SK-N-SH treated with all-trans-retinoic acid at 6 μM for 48 hours (cell line): ENCODE data around the gene SPCS2.

Experiments
- ATAC-seq: fragments of 200-7000 bp; cut with Tn5 transposase; 3 replicates; pipeline ENCODE4 v1.9.1; 2020; ENCODE audit warnings: mild to moderate bottlenecking, moderate library complexity
- ARNTL ChIP-seq: fragments of 450-650 bp; formaldehyde crosslinking; IDR thresholded peaks from 2 replicates; pipeline ENCODE4 v1.5.0; 2020; ENCODE audit warnings: low read depth, mild to moderate bottlenecking, moderate library complexity, borderline replicate concordance
- BACH2 ChIP-seq: fragments of 250-450 bp; sonication (Bioruptor Pico); IDR thresholded peaks from 2 replicates; pipeline ENCODE4 v1.9.0; 2021; ENCODE audit warnings: mild to moderate bottlenecking, borderline replicate concordance
- CSDC2 ChIP-seq: fragments of 250-450 bp; sonication (Bioruptor Pico); IDR thresholded peaks from 2 replicates; pipeline ENCODE4 v1.5.0; 2020; ENCODE audit warnings: mild to moderate bottlenecking, moderate library complexity
- ESRRG ChIP-seq: fragments of 250-450 bp; sonication (Bioruptor Pico); IDR thresholded peaks from 2 replicates; pipeline ENCODE4 v1.6.1; 2021; ENCODE audit warnings: mild to moderate bottlenecking
- GLIS3 ChIP-seq: fragments of 250-450 bp; sonication (Bioruptor Pico); IDR thresholded peaks from 2 replicates; pipeline ENCODE4 v1.5.0; 2020; ENCODE audit warnings: mild to moderate bottlenecking, moderate library complexity
- ISL1 ChIP-seq: fragments of 250-450 bp; sonication (Bioruptor Pico); IDR thresholded peaks from 2 replicates; pipeline ENCODE4 v2.1.2; 2022; ENCODE audit warnings: mild to moderate bottlenecking, moderate library complexity
- PATZ1 ChIP-seq: fragments of 250-450 bp; sonication (Bioruptor Pico); IDR thresholded peaks from 2 replicates; pipeline ENCODE4 v1.8.0; 2020; ENCODE audit warnings: mild to moderate bottlenecking, moderate library complexity, borderline replicate concordance
- POU6F1 ChIP-seq: fragments of 250-450 bp; sonication (Bioruptor Pico); IDR thresholded peaks from 2 replicates; pipeline ENCODE4 v1.8.0; 2021; ENCODE audit warnings: low read depth, mild to moderate bottlenecking, moderate library complexity, borderline replicate concordance
- RARB ChIP-seq: fragments of 250-450 bp; sonication (Bioruptor Pico); IDR thresholded peaks from 2 replicates; pipeline ENCODE4 v1.8.0; 2021; ENCODE audit warnings: mild to moderate bottlenecking, moderate library complexity
- SNAI2 ChIP-seq: fragments of 250-450 bp; sonication (Bioruptor Pico); IDR thresholded peaks from 2 replicates; pipeline ENCODE4 v1.5.0; 2020; ENCODE audit warnings: mild to moderate bottlenecking, moderate library complexity
- TOX ChIP-seq: fragments of 250-450 bp; sonication (Bioruptor Pico); IDR thresholded peaks from 2 replicates; pipeline ENCODE4 v1.8.0; 2021; ENCODE audit warnings: mild to moderate bottlenecking, moderate library complexity, borderline replicate concordance
- ZFP3 ChIP-seq: fragments of 250-450 bp; sonication (Bioruptor Pico); IDR thresholded peaks from 2 replicates; pipeline ENCODE4 v1.5.0; 2020; ENCODE audit warnings: mild to moderate bottlenecking, moderate library complexity
- ZFP30 ChIP-seq: fragments of 450-650 bp; formaldehyde crosslinking; IDR thresholded peaks from 2 replicates; pipeline ENCODE4 v1.5.0; 2022; ENCODE audit warnings: mild to moderate bottlenecking, moderate library complexity
- ZNF565 ChIP-seq: fragments of 450-650 bp; formaldehyde crosslinking; conservative IDR thresholded peaks from 2 replicates; pipeline ENCODE4 v1.5.0; 2020; ENCODE audit warnings: low read depth, mild to moderate bottlenecking, moderate library complexity
- ZNF70 ChIP-seq: fragments of 450-650 bp; formaldehyde crosslinking; IDR thresholded peaks from 2 replicates; pipeline ENCODE4 v1.5.0; 2020; ENCODE audit warnings: mild to moderate bottlenecking, moderate library complexity
- ZNF8 ChIP-seq: fragments of 450-650 bp; formaldehyde crosslinking; IDR thresholded peaks from 2 replicates; pipeline ENCODE4 v1.5.0; 2020; ENCODE audit warnings: mild to moderate bottlenecking, moderate library complexity
- TF ChIP-seq, protein P1 (sequence below): fragments of 250-450 bp; sonication (Bioruptor Pico); IDR thresholded peaks from 2 replicates; pipeline ENCODE4 v1.5.1; 2021; ENCODE audit warnings: mild to moderate bottlenecking, moderate library complexity
- TF ChIP-seq, protein P2 (sequence below): fragments of 250-450 bp; sonication (Bioruptor Pico); IDR thresholded peaks from 2 replicates; pipeline ENCODE4 v1.5.1; 2020; ENCODE audit warnings: low read depth, mild to moderate bottlenecking, moderate library complexity
- TF ChIP-seq, protein P3 (sequence below): fragments of 250-450 bp; sonication (Bioruptor Pico); IDR thresholded peaks from 2 replicates; pipeline ENCODE4 v1.5.0; 2020; ENCODE audit warnings: mild to moderate bottlenecking, moderate library complexity

Gene SPCS2

DNA sequence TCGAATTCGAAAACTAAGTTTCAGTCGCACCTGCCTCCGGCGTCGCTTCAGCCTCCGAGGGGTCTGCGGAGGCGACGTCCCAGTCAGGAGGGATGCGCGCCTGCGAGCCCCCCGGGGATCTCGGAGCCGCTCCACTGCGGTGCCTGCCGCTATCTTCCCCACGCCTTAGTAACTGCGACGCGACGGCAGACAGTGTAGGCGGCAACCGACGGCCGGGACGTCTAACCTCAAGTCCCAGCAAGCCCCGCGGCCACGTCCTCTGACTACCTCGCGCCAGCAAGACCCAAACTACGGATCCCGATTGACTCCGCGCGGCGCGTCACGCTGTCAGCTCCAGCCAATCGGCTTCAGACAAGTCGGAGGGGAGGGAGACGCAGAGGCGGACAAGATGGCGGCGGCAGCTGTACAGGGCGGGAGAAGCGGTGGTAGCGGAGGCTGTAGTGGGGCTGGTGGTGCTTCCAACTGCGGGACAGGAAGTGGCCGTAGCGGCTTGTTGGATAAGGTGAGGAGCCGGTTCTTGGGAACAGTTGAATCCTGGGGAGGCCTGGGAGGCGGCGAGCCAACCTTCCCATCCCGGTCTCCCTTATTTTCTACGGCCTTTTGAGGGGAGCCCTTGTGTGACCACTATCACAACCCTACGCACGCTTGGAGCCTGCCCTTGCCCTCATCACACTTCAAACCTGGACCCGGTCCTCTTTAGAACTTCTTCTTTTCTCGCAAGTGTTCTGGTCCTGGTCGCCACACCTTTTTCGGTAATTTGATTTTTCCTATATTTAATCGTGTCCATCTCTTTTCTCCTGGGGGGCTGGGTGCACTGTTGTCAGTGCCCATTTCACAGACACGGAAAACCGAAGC lies at the start of gene SPCS2, which contains the start of gene XRRA1:
SPCS2 (plus strand) TSS at position 369 of the 855 bp plus-strand sequence; CDS start at position 389, 20 bp downstream.
XRRA1 (minus strand) TSS at position 194 of the 855 bp plus-strand sequence. CDS start 8,213 bp downstream, outside the sequence.
- ATAC-seq: peak; percentile 99
- TF ChIP-seq ZFP30 (CRISPR knock-in tag): no peak
- TF ChIP-seq BACH2 (CRISPR knock-in tag): no peak
- no peak for TF ChIP-seq PATZ1 (CRISPR knock-in tag)
- no peak for TF ChIP-seq ESRRG (CRISPR knock-in tag)
- no peak for TF ChIP-seq CSDC2 (CRISPR knock-in tag)
- no peak for TF ChIP-seq ISL1 (CRISPR knock-in tag)
- no peak for TF ChIP-seq SNAI2
- TF ChIP-seq, protein P1, sequence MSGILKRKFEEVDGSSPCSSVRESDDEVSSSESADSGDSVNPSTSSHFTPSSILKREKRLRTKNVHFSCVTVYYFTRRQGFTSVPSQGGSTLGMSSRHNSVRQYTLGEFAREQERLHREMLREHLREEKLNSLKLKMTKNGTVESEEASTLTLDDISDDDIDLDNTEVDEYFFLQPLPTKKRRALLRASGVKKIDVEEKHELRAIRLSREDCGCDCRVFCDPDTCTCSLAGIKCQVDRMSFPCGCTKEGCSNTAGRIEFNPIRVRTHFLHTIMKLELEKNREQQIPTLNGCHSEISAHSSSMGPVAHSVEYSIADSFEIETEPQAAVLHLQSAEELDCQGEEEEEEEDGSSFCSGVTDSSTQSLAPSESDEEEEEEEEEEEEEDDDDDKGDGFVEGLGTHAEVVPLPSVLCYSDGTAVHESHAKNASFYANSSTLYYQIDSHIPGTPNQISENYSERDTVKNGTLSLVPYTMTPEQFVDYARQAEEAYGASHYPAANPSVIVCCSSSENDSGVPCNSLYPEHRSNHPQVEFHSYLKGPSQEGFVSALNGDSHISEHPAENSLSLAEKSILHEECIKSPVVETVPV: no peak
- TF ChIP-seq ZNF565 (CRISPR knock-in tag): no peak
- TF ChIP-seq RARB (CRISPR knock-in tag): no peak
- no peak for TF ChIP-seq GLIS3 (CRISPR knock-in tag)
- no peak for TF ChIP-seq ZNF70
- TF ChIP-seq, protein P2, sequence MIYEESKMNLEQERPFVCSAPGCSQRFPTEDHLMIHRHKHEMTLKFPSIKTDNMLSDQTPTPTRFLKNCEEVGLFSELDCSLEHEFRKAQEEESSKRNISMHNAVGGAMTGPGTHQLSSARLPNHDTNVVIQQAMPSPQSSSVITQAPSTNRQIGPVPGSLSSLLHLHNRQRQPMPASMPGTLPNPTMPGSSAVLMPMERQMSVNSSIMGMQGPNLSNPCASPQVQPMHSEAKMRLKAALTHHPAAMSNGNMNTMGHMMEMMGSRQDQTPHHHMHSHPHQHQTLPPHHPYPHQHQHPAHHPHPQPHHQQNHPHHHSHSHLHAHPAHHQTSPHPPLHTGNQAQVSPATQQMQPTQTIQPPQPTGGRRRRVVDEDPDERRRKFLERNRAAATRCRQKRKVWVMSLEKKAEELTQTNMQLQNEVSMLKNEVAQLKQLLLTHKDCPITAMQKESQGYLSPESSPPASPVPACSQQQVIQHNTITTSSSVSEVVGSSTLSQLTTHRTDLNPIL (CRISPR knock-in tag): no peak

GRCh38 chr11:74902342-74902741 lies 46.7 kb upstream of the SPCS2 start:
- no peak for ATAC-seq
- TF ChIP-seq ZNF8 (CRISPR knock-in tag) (peak; percentile 91), TOX (CRISPR knock-in tag) (no peak), ZNF565 (CRISPR knock-in tag) (no peak)

DNA sequence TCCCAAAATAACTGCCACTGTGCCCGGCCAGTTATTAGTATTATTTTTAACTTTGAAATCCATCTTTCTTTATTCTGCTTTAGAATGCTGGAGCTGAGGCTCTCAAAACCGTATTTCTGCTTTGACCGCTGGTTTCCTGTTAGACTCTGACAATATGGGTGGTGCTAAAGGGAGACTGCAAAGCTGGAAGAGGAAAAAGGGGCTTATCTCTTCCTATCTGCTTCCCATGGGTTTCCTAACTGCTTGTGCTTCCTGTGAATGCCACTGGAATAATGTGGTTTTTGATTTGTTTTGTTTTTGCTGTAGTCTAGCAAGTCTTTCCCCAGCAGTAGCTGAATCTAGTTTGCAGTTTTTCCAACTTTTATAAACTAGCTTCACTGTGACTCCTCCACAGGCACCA lies 43.7 kb upstream of the SPCS2 start:
- TF ChIP-seq, protein P3, sequence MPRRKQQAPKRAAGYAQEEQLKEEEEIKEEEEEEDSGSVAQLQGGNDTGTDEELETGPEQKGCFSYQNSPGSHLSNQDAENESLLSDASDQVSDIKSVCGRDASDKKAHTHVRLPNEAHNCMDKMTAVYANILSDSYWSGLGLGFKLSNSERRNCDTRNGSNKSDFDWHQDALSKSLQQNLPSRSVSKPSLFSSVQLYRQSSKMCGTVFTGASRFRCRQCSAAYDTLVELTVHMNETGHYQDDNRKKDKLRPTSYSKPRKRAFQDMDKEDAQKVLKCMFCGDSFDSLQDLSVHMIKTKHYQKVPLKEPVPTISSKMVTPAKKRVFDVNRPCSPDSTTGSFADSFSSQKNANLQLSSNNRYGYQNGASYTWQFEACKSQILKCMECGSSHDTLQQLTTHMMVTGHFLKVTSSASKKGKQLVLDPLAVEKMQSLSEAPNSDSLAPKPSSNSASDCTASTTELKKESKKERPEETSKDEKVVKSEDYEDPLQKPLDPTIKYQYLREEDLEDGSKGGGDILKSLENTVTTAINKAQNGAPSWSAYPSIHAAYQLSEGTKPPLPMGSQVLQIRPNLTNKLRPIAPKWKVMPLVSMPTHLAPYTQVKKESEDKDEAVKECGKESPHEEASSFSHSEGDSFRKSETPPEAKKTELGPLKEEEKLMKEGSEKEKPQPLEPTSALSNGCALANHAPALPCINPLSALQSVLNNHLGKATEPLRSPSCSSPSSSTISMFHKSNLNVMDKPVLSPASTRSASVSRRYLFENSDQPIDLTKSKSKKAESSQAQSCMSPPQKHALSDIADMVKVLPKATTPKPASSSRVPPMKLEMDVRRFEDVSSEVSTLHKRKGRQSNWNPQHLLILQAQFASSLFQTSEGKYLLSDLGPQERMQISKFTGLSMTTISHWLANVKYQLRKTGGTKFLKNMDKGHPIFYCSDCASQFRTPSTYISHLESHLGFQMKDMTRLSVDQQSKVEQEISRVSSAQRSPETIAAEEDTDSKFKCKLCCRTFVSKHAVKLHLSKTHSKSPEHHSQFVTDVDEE (CRISPR knock-in tag): no peak
- TF ChIP-seq BACH2 (CRISPR knock-in tag) (no peak), TOX (CRISPR knock-in tag) (no peak), RARB (CRISPR knock-in tag) (no peak), ZNF565 (CRISPR knock-in tag) (no peak), ARNTL (CRISPR knock-in tag) (no peak), SNAI2 (no peak), ZNF8 (CRISPR knock-in tag) (no peak), ZFP3 (CRISPR knock-in tag) (no peak), POU6F1 (no peak), PATZ1 (CRISPR knock-in tag) (no peak), ISL1 (CRISPR knock-in tag) (no peak)
- TF ChIP-seq, all 23 proteins: peak for 0
- no peak for ATAC-seq
